Measurements from ENCODE around the gene PRORP. TPM values are rescaled to one million over a fixed set of nuclear protein-coding genes. Genes with fewer than 3 reads are reported as not detected.

PRORP gene
- total and polyA plus RNA-seq, 2 of the 8 experiments (the other 6 are each of a cell fraction or from before 2014, with no cell fraction given), result 30.0 to 44.8 TPM

- H3K18ac ChIP-seq (ENCODE audit: extremely low read depth, low read length), result peak overlapping the region; percentile 55
- no peaks in the 10 kb centered on the region for H4K20me1 ChIP-seq (replicated peaks in 1 of 2; ENCODE audit: control insufficient read depth in 1 of 2, insufficient read depth in 2 of 2, low read length in 2 of 2)
- peak overlapping the region; percentile 69 to 100 (median 99) for H3K9ac ChIP-seq (replicated peaks in 1 of 4; ENCODE audit: extremely low read depth in 1 of 4, low read depth in 3 of 4, low read length in 3 of 4)
- FAIRE-seq (no peak), DNase-seq (ENCODE audit: low read depth in 1 of 2, low spot score in 2 of 2) (no peak)
- H3K4ac ChIP-seq (replicated peaks; ENCODE audit: insufficient read length, low read depth, low read length), result no peak overlapping the region
- whole genome bisulfite sequencing, 2 experiments (ENCODE audit: extremely low coverage in 1 of 2, insufficient coverage in 1 of 2, insufficient read length in 1 of 2, insufficient replicate concordance in 2 of 2, low coverage in 1 of 2, low lambda C conversion rate in 2 of 2, missing lambda C conversion rate in 1 of 2), result 18% methylated on average over 23 of the region's 23 CpGs; no CpG with 5 or more reads in 1 of the 2 experiments
- peak overlapping the region; percentile 99 for H2BK5ac ChIP-seq (ENCODE audit: low read depth, low read length)
- H3K4me2 ChIP-seq (ENCODE audit: insufficient read depth in 1 of 2, low read depth in 2 of 2, low read length in 2 of 2), result peak overlapping the region; percentile 83 to 97
- peak overlapping the region; percentile 46 for H4K5ac ChIP-seq (ENCODE audit: insufficient read length, low read depth, low read length)
- peak overlapping the region; percentile 95; the same call in 1 of the 2 replicates for H4K8ac ChIP-seq (ENCODE audit: extremely low read depth, insufficient read depth, low read length)
- no peaks in the 10 kb centered on the region for H3K9me3 ChIP-seq (ENCODE audit: insufficient read depth in 2 of 2, low read depth in 1 of 2, low read length in 1 of 2)
- H2AK5ac ChIP-seq (ENCODE audit: low read depth, low read length), result no peak overlapping the region
- peak overlapping the region; percentile 96; the same call in 1 of the 2 replicates for H2BK12ac ChIP-seq (ENCODE audit: low read depth, low read length)
- no peak overlapping the region for H3K56ac ChIP-seq (replicated peaks; ENCODE audit: insufficient read length, low read depth, low read length)
- 0 out of 2 replicates have a peak overlapping the region, but pooled peaks have one; percentile 83 for H2BK15ac ChIP-seq (ENCODE audit: low read length)
- TF ChIP-seq KDM1A (IDR thresholded peaks at IDR 0.05; ENCODE audit: borderline replicate concordance, low read length), result no peak
- peak; percentile 39 for TF ChIP-seq SAP30 (IDR thresholded peaks at IDR 0.05; ENCODE audit: insufficient read depth, insufficient replicate concordance, low read length)
- no peak for TF ChIP-seq PHF8 (conservative IDR thresholded peaks at IDR 0.05; ENCODE audit: low read depth, low read length)
- no peak for TF ChIP-seq SRF (IDR thresholded peaks at IDR 0.05; ENCODE audit: low read depth, low read length)
- peak; percentile 8; the same call in 1 of the 2 replicates for TF ChIP-seq KDM5A (IDR thresholded peaks at IDR 0.05; ENCODE audit: low read length)
- peak; percentile 21 for TF ChIP-seq ASH2L (IDR thresholded peaks at IDR 0.05; ENCODE audit: low read length)
- TF ChIP-seq GABPA (IDR thresholded peaks at IDR 0.05; ENCODE audit: borderline replicate concordance, insufficient read depth, low read length), result no peak
- no peak for TF ChIP-seq FOSL1 (IDR thresholded peaks at IDR 0.05; ENCODE audit: insufficient read depth, low read depth, low read length)
- TF ChIP-seq HDAC2 (IDR thresholded peaks at IDR 0.05; ENCODE audit: borderline replicate concordance in 1 of 2, low read depth in 2 of 2, low read length in 2 of 2), result 0 out of 4 replicates have a peak, but pooled peaks of 1 of the 2 experiments have one; percentile 61
- peaks cover 0 to 10% of the 10 kb centered on the region in 2 experiments; a peak in 1 of 4 replicates for H3K79me2 ChIP-seq (ENCODE audit: control insufficient read depth in 1 of 2, insufficient read depth in 2 of 2, low read length in 2 of 2)
- H3K4me3 ChIP-seq (ENCODE audit: extremely low read depth in 1 of 4, insufficient read depth in 2 of 4, low read depth in 3 of 4, low read length in 4 of 4), result peak overlapping the region; percentile 90 to 97 (median 93)
- peaks cover 0 to 4% (median 2%) of the 10 kb centered on the region in 4 experiments; a peak in 3 of 7 replicates for H3K4me1 ChIP-seq (replicated peaks in 1 of 4; ENCODE audit: control insufficient read depth in 3 of 4, insufficient read depth in 4 of 4, low read length in 3 of 4)
- H2AFZ ChIP-seq (ENCODE audit: low read length), result peak overlapping the region; percentile 99
- peak overlapping the region; percentile 99 for H3K27ac ChIP-seq (ENCODE audit: low read depth, low read length)
- no peak overlapping the region for H3K14ac ChIP-seq (ENCODE audit: insufficient read length)
- peak overlapping the region; percentile 58 for H4K91ac ChIP-seq (replicated peaks; ENCODE audit: insufficient read length, low read length)
- H2BK20ac ChIP-seq (ENCODE audit: low read length), result no peak overlapping the region
- H3K27me3 ChIP-seq (replicated peaks in 1 of 4; ENCODE audit: control insufficient read depth in 3 of 4, extremely low read depth in 1 of 4, insufficient read depth in 3 of 4, low read length in 3 of 4), result no peaks in the 10 kb centered on the region
- H2BK120ac ChIP-seq (replicated peaks; ENCODE audit: low read depth, low read length), result peak overlapping the region; percentile 38
- ChIA-PET CTCF (ENCODE audit: partially characterized antibody) (interaction anchor here (0.9 to 2.1 kb wide), 3 partner anchors 13 to 18 kb away, joined by 3 to 6 read pairs (median 3); no protein-coding TSS in a partner anchor), POLR2A (ENCODE audit: partially characterized antibody) (interaction anchor here (0.6 to 3.0 kb wide), 16 partner anchors 9 to 289 kb away, joined by 3 to 19 read pairs (median 4); partner anchors contain the start of genes FAM177A1, NFKBIA, PSMA6 and SRP54)
- no peak overlapping the region for H3K23ac ChIP-seq (ENCODE audit: insufficient read length)
- H3K36me3 ChIP-seq (ENCODE audit: control insufficient read depth in 2 of 4, insufficient read depth in 4 of 4, low read length in 3 of 4), result peaks cover 0 to 5% (median 2%) of the 10 kb centered on the region in 4 experiments; a peak in 1 of 8 replicates
- H3K79me1 ChIP-seq (ENCODE audit: low read depth, low read length), result no peaks in the 10 kb centered on the region; the same call in 1 of the 2 replicates
- peaks cover 3% of the 10 kb centered on the region; the same call in 1 of the 2 replicates for H3K23me2 ChIP-seq (ENCODE audit: low read depth, low read length)
Observed at GRCh38 chr14:35122696-35123387, 490 bp downstream of the PRORP start.

All from H1 (cell line).